ENCODE measurements around the gene SMOC1. TPM values are rescaled to one million over a fixed set of nuclear protein-coding genes. Genes with fewer than 3 reads are reported as not detected.
A peak's percentile ranks its signal among the peaks of the same experiment; 100 is the strongest.

Gene SMOC1
- total RNA-seq, 1 donor from 2014 or later, result 2.0 TPM

- H3K4me1 Mint-ChIP-seq (ENCODE audit: unreplicated experiment), result peaks cover 2% of the 10 kb centered on the region
- no peaks in the 10 kb centered on the region for H3K36me3 Mint-ChIP-seq (ENCODE audit: unreplicated experiment)
- H3K4me3 Mint-ChIP-seq (ENCODE audit: unreplicated experiment), result peak overlapping the region; percentile 45
- no peaks in the 10 kb centered on the region for H3K9me3 Mint-ChIP-seq (ENCODE audit: unreplicated experiment)
- H3K27me3 Mint-ChIP-seq (ENCODE audit: unreplicated experiment), result peaks cover 53% of the 10 kb centered on the region
- TF ChIP-seq CTCF (IDR thresholded peaks at IDR 0.05), result no peak
- no peak overlapping the region for H3K27ac Mint-ChIP-seq (ENCODE audit: unreplicated experiment)
- DNase-seq (ENCODE audit: extremely low spot score, unreplicated experiment), result peak; percentile 46
Observed at GRCh38 chr14:69880044-69880487, 850 bp downstream of the SMOC1 start.

- TF ChIP-seq CTCF (IDR thresholded peaks at IDR 0.05), result no peak
- no peak overlapping the region for H3K27ac Mint-ChIP-seq (ENCODE audit: unreplicated experiment)
- no peak for DNase-seq (ENCODE audit: extremely low spot score, unreplicated experiment)
- no peaks in the 10 kb centered on the region for H3K9me3 Mint-ChIP-seq (ENCODE audit: unreplicated experiment)
- H3K4me1 Mint-ChIP-seq (ENCODE audit: unreplicated experiment), result peaks cover 2% of the 10 kb centered on the region
- H3K4me3 Mint-ChIP-seq (ENCODE audit: unreplicated experiment), result no peak overlapping the region
- H3K27me3 Mint-ChIP-seq (ENCODE audit: unreplicated experiment), result peaks cover 53% of the 10 kb centered on the region
- H3K36me3 Mint-ChIP-seq (ENCODE audit: unreplicated experiment), result no peaks in the 10 kb centered on the region
Observed at GRCh38 chr14:69880893-69881292, 1.7 kb downstream of the SMOC1 start.

- H3K4me1 Mint-ChIP-seq (ENCODE audit: unreplicated experiment), result peaks cover 2% of the 10 kb centered on the region
- no peak for TF ChIP-seq CTCF (IDR thresholded peaks at IDR 0.05)
- DNase-seq (ENCODE audit: extremely low spot score, unreplicated experiment), result peak; percentile 51
- peaks cover 53% of the 10 kb centered on the region for H3K27me3 Mint-ChIP-seq (ENCODE audit: unreplicated experiment)
- H3K36me3 Mint-ChIP-seq (ENCODE audit: unreplicated experiment), result no peaks in the 10 kb centered on the region
- H3K27ac Mint-ChIP-seq (ENCODE audit: unreplicated experiment), result no peak overlapping the region
- no peak overlapping the region for H3K4me3 Mint-ChIP-seq (ENCODE audit: unreplicated experiment)
- no peaks in the 10 kb centered on the region for H3K9me3 Mint-ChIP-seq (ENCODE audit: unreplicated experiment)
Observed at GRCh38 chr14:69882116-69882864, 3.1 kb downstream of the SMOC1 start.

GRCh38 chr14:69882915-69883314 is 3.7 kb downstream of the SMOC1 start:
- DNase-seq (ENCODE audit: extremely low spot score, unreplicated experiment), result no peak
- no peak for TF ChIP-seq CTCF (IDR thresholded peaks at IDR 0.05)
- peaks cover 2% of the 10 kb centered on the region for H3K4me1 Mint-ChIP-seq (ENCODE audit: unreplicated experiment)
- H3K9me3 Mint-ChIP-seq (ENCODE audit: unreplicated experiment), result no peaks in the 10 kb centered on the region
- no peaks in the 10 kb centered on the region for H3K36me3 Mint-ChIP-seq (ENCODE audit: unreplicated experiment)
- H3K27ac Mint-ChIP-seq (ENCODE audit: unreplicated experiment), result no peak overlapping the region
- H3K27me3 Mint-ChIP-seq (ENCODE audit: unreplicated experiment), result peaks cover 53% of the 10 kb centered on the region
- H3K4me3 Mint-ChIP-seq (ENCODE audit: unreplicated experiment), result no peak overlapping the region

GRCh38 chr14:69886453-69887242 is 7.4 kb downstream of the SMOC1 start:
- Mint-ChIP-seq H3K4me1 (ENCODE audit: unreplicated experiment) (no peaks in the 10 kb centered on the region), H3K4me3 (ENCODE audit: unreplicated experiment) (no peak overlapping the region), H3K9me3 (ENCODE audit: unreplicated experiment) (no peaks in the 10 kb centered on the region), H3K27me3 (ENCODE audit: unreplicated experiment) (peaks cover 25% of the 10 kb centered on the region), H3K36me3 (ENCODE audit: unreplicated experiment) (no peaks in the 10 kb centered on the region), H3K27ac (ENCODE audit: unreplicated experiment) (no peak overlapping the region)
- TF ChIP-seq CTCF (IDR thresholded peaks at IDR 0.05), result no peak
- DNase-seq (ENCODE audit: extremely low spot score, unreplicated experiment), result no peak
